Measurements from ENCODE around the gene SCN11A.

SCN11A gene

GRCh38 chr3:39079530-39079929, 27.8 kb upstream of the SCN11A start:
- TF ChIP-seq, protein P1, sequence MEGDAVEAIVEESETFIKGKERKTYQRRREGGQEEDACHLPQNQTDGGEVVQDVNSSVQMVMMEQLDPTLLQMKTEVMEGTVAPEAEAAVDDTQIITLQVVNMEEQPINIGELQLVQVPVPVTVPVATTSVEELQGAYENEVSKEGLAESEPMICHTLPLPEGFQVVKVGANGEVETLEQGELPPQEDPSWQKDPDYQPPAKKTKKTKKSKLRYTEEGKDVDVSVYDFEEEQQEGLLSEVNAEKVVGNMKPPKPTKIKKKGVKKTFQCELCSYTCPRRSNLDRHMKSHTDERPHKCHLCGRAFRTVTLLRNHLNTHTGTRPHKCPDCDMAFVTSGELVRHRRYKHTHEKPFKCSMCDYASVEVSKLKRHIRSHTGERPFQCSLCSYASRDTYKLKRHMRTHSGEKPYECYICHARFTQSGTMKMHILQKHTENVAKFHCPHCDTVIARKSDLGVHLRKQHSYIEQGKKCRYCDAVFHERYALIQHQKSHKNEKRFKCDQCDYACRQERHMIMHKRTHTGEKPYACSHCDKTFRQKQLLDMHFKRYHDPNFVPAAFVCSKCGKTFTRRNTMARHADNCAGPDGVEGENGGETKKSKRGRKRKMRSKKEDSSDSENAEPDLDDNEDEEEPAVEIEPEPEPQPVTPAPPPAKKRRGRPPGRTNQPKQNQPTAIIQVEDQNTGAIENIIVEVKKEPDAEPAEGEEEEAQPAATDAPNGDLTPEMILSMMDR (IDR thresholded peaks at IDR 0.05; ENCODE audit: insufficient read depth, low read length, poor library complexity, severe bottlenecking) = no peak
- no peak for DNase-seq (ENCODE audit: extremely low read depth, insufficient read length)
- H3K4me3 ChIP-seq (replicated peaks; ENCODE audit: low read depth, low read length) = no peak overlapping the region
- peaks cover 4% of the 10 kb centered on the region for H3K36me3 ChIP-seq (ENCODE audit: control insufficient read depth, insufficient read depth, low read length)
- no peaks in the 10 kb centered on the region for H3K27me3 ChIP-seq (replicated peaks; ENCODE audit: control insufficient read depth, insufficient read depth, low read length)

- no peak for DNase-seq (ENCODE audit: extremely low read depth, insufficient read length)
- H3K27me3 ChIP-seq (replicated peaks; ENCODE audit: control insufficient read depth, insufficient read depth, low read length) = no peaks in the 10 kb centered on the region
- H3K4me3 ChIP-seq (replicated peaks; ENCODE audit: low read depth, low read length) = no peak overlapping the region
- TF ChIP-seq, protein P1 (IDR thresholded peaks at IDR 0.05; ENCODE audit: insufficient read depth, low read length, poor library complexity, severe bottlenecking) = no peak
- H3K36me3 ChIP-seq (ENCODE audit: control insufficient read depth, insufficient read depth, low read length) = peaks cover 4% of the 10 kb centered on the region
These were observed 24.2 kb upstream of the SCN11A start for GRCh38 chr3:39075910-39076309.

- no peak for DNase-seq (ENCODE audit: extremely low read depth, insufficient read length)
- no peak overlapping the region for H3K4me3 ChIP-seq (replicated peaks; ENCODE audit: low read depth, low read length)
- H3K36me3 ChIP-seq (ENCODE audit: control insufficient read depth, insufficient read depth, low read length) = peaks cover 2% of the 10 kb centered on the region
- TF ChIP-seq, protein P1 (IDR thresholded peaks at IDR 0.05; ENCODE audit: insufficient read depth, low read length, poor library complexity, severe bottlenecking) = no peak
- no peaks in the 10 kb centered on the region for H3K27me3 ChIP-seq (replicated peaks; ENCODE audit: control insufficient read depth, insufficient read depth, low read length)
These were observed 16.8 kb upstream of the SCN11A start for GRCh38 chr3:39068556-39068955.

DNA sequence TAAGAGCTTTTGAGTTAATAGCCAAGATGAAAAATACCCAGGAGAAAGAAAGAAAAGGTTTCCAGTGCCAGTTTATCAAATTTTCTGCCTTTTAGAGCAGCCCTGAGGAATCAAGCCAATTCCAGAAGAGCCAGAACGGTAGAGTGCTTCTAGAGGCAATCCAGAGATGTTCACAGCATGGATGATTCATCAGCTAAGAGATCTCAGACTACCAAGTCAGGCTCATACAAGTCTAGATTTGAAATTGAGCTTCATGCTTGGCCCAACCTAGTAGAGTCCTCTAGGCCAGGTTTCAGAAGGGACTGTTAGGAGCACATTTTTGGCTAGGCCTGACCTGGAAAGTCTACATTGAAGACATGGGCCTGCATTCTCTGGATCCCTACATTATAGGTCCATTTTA, 15.5 kb upstream of the SCN11A start:
- DNase-seq (ENCODE audit: extremely low read depth, insufficient read length) = no peak
- Histone ChIP-seq H3K4me3 (replicated peaks; ENCODE audit: low read depth, low read length) (no peak overlapping the region), H3K27me3 (replicated peaks; ENCODE audit: control insufficient read depth, insufficient read depth, low read length) (no peaks in the 10 kb centered on the region), H3K36me3 (ENCODE audit: control insufficient read depth, insufficient read depth, low read length) (peaks cover 2% of the 10 kb centered on the region)
- TF ChIP-seq, protein P1 (IDR thresholded peaks at IDR 0.05; ENCODE audit: insufficient read depth, low read length, poor library complexity, severe bottlenecking) = no peak

DNA sequence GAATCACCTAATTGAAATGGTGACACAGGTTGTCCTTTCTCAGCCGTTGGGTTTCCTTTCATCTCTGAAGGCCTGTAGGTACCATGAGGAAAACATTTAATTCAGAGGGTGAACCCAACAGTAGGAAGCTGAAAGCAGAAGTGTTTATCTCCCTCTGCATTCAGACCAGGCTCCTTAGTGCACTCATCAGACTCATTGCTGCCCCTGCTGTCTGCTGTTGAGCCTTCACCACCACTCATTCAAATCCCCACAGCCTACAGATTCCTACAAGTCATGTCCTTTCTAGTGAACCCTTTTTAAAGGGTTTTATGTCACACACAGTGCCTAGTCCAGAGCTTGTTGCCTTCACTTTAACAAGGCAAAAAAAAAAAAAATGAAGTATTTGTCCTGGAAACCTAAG, 13.5 kb upstream of the SCN11A start:
- no peaks in the 10 kb centered on the region for H3K27me3 ChIP-seq (replicated peaks; ENCODE audit: control insufficient read depth, insufficient read depth, low read length)
- H3K4me3 ChIP-seq (replicated peaks; ENCODE audit: low read depth, low read length) = no peak overlapping the region
- peak; percentile 15 for DNase-seq (ENCODE audit: extremely low read depth, insufficient read length)
- H3K36me3 ChIP-seq (ENCODE audit: control insufficient read depth, insufficient read depth, low read length) = peaks cover 2% of the 10 kb centered on the region
- TF ChIP-seq, protein P1 (IDR thresholded peaks at IDR 0.05; ENCODE audit: insufficient read depth, low read length, poor library complexity, severe bottlenecking) = peak; percentile 67

DNA sequence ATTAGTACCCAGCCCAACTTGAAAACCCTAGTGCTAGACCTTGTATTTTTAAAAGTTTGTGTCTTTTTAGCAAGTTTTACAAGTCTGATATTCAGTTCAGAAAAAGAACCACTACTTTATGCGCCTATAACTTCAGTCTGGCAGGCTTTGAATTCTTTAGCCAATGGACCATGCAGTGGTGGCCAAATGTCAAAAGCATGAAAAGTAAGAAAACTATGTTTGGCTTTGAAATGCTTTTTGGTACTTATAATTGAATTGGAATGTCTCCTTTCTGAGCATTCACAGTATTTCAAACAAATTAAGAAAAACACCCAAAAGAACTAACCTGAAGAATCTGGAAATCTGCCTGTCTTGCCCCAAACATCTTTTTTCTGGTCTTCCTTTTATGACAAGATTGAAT, 12.9 kb upstream of the SCN11A start:
- Histone ChIP-seq H3K36me3 (ENCODE audit: control insufficient read depth, insufficient read depth, low read length) (peaks cover 2% of the 10 kb centered on the region), H3K27me3 (replicated peaks; ENCODE audit: control insufficient read depth, insufficient read depth, low read length) (no peaks in the 10 kb centered on the region), H3K4me3 (replicated peaks; ENCODE audit: low read depth, low read length) (no peak overlapping the region)
- TF ChIP-seq, protein P1 (IDR thresholded peaks at IDR 0.05; ENCODE audit: insufficient read depth, low read length, poor library complexity, severe bottlenecking) = no peak
- no peak for DNase-seq (ENCODE audit: extremely low read depth, insufficient read length)
